Calu3 (cell line): ENCODE measurements around the gene PLXNB2. TPM values are rescaled to one million over a fixed set of nuclear protein-coding genes. Genes with fewer than 3 reads are reported as not detected.

Experiments used
- BruUV-seq: library from RNA; stranded (reverse); fragments of 400-500 nt; replicated peaks from 2 replicates; lab custom pipeline; 2021; lab: Mats Ljungman, UMichigan
- CTCF ChIA-PET: fragments of 300-600 bp; sonication (Branson Sonifier 250); formaldehyde crosslinking; loops from one replicate; lab custom pipeline; 2022; ENCODE audit warnings: antibody characterized with exemption; lab: Charles Lee
- DNase-seq: peaks from one replicate; pipeline ENCODE4 v3.0.0; 2022
- H3K27ac Mint-ChIP-seq: one replicate; pipeline ENCODE4 v1.8.0; 2022; ENCODE audit warnings: mixed read lengths; ENCODE audit not compliant: unreplicated experiment
- H3K27me3 Mint-ChIP-seq: one replicate; pipeline ENCODE4 v1.8.0; 2022; ENCODE audit warnings: mixed read lengths; ENCODE audit not compliant: unreplicated experiment
- H3K36me3 Mint-ChIP-seq: one replicate; pipeline ENCODE4 v1.8.0; 2022; ENCODE audit warnings: mild to moderate bottlenecking, moderate library complexity, mixed read lengths; ENCODE audit not compliant: insufficient read depth, unreplicated experiment
- H3K4me1 Mint-ChIP-seq: one replicate; pipeline ENCODE4 v1.8.0; 2022; ENCODE audit warnings: mild to moderate bottlenecking, low read depth, mixed read lengths; ENCODE audit not compliant: unreplicated experiment
- H3K4me3 Mint-ChIP-seq: one replicate; pipeline ENCODE4 v1.8.0; 2022; ENCODE audit warnings: mild to moderate bottlenecking, low read depth, moderate library complexity, mixed read lengths; ENCODE audit not compliant: unreplicated experiment
- H3K9me3 Mint-ChIP-seq: one replicate; pipeline ENCODE4 v1.8.0; 2022; ENCODE audit warnings: low read depth, mixed read lengths; ENCODE audit not compliant: unreplicated experiment
- intact Hi-C: fragments of 100-400 bp; cut with micrococcal nuclease; formaldehyde crosslinking; loops from one replicate; pipeline ENCODE4 v1.10.0; 2022; ENCODE audit not compliant: unreplicated experiment
- total RNA-seq: library from RNA; stranded (reverse); gene quantifications from 2 replicates; pipeline ENCODE4 v1.2.3, GENCODE V29; 2022
- TF ChIP-seq, protein P1 (sequence below): fragments of 200-600 bp; IDR thresholded peaks from one replicate; pipeline ENCODE4 v1.8.0; 2022; ENCODE audit warnings: antibody characterized with exemption; ENCODE audit not compliant: unreplicated experiment

PLXNB2 gene
- total RNA-seq, 1 experiment from 2014 or later = 298 TPM

DNA sequence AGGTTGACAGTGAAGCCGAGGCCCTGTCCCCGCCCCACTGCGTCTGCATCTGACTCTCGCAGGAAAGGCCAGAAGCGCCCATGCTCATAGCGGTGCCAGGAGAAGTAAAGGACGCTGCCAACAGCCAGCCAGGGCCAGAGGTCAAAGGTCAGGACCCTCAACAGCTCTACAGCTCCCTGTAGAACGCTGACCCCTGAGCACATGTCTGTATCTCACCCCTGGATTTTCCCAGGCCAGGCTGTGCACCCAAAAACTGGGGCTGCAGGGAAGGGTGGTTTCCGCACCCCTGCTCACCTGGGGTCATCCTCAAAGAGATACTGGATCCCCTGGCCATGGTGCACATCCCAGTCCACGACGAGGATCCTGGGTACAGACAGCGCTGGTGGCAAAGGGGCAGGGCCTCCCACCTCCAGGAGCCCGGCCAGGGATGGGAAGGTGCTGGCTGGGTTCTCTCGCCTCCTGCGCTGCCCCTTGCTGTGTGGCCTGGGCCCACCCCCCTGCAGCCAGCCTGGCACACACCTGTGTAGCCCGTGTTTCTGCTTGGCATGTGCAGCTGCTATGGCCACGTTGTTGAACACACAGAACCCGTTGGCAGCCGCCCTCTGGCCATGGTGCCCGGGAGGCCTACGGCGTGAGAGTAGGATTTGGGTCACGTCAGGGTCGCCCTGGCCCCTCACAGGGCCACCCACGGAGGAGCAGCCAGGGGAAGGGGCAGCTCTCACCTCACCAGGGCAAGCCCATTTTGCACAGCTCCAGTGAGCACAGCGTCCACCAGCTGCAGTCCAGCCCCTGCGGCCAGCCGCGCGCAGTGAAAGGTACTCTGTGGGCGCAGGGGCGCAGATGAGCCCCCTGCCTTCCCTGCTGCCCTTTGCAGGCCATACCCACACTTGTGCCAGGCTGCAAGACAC, 57.9 kb downstream of the PLXNB2 start:
- no peak for DNase-seq
- H3K4me1 Mint-ChIP-seq = no peaks in the 10 kb centered on the region
- intact Hi-C loops = no loop called here
- no peaks in the 10 kb centered on the region for H3K27me3 Mint-ChIP-seq
- H3K36me3 Mint-ChIP-seq = peaks cover 69% of the 10 kb centered on the region
- H3K9me3 Mint-ChIP-seq = no peaks in the 10 kb centered on the region
- BruUV-seq = no TSS peak
- H3K27ac Mint-ChIP-seq = no peak overlapping the region
- H3K4me3 Mint-ChIP-seq = peak overlapping the region; percentile 70
- CTCF ChIA-PET = interaction anchor here (0.6 to 1.0 kb wide), 2 partner anchors 22 to 263 kb away, joined by 4 to 6 read pairs; no protein-coding TSS in a partner anchor
- TF ChIP-seq, protein P1, sequence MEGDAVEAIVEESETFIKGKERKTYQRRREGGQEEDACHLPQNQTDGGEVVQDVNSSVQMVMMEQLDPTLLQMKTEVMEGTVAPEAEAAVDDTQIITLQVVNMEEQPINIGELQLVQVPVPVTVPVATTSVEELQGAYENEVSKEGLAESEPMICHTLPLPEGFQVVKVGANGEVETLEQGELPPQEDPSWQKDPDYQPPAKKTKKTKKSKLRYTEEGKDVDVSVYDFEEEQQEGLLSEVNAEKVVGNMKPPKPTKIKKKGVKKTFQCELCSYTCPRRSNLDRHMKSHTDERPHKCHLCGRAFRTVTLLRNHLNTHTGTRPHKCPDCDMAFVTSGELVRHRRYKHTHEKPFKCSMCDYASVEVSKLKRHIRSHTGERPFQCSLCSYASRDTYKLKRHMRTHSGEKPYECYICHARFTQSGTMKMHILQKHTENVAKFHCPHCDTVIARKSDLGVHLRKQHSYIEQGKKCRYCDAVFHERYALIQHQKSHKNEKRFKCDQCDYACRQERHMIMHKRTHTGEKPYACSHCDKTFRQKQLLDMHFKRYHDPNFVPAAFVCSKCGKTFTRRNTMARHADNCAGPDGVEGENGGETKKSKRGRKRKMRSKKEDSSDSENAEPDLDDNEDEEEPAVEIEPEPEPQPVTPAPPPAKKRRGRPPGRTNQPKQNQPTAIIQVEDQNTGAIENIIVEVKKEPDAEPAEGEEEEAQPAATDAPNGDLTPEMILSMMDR = no peak

DNA sequence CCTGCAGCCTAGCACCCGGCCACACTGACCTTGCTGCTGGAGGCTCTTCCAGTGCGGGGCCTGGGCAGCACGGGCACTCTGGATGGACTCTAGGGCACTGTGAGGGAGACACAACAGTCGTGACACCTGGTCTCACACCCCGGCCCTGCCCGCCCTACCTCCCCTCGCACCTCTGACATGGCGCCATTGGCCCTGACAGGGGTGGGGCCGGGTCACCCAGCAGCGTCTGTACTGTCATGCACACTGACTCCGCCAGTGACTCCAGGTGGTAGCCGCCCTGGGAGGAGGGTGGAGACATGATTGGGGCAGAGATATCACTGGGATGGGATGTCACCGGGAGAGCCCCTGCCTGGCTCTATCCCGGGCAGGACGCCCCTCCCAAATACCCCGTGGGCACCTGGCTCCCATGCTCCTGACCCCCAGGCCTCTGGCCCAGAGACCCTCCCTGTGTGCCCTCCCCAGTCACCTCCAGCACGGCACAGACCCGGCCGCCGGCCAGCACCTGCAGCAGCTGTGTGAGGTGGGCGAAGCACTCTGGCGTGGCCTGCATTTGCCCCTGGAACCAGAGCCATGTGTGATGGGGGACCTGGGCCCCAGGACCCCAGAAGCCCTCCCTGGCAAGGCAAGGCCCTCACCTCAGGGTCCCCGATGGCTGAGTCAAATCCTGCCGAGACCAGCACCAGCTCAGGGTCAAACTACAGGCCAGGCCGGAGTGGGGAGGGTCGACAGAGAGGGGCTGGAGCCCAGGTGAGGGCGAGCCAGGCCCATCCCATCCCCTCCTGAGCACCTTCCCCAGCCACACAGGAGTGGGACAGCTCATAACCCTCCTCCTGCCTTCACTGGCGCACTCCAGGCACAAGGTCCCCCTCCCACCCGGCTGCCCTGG, 59.0 kb downstream of the PLXNB2 start:
- Mint-ChIP-seq H3K4me3 (peak overlapping the region; percentile 9), H3K27ac (no peak overlapping the region), H3K4me1 (no peaks in the 10 kb centered on the region), H3K27me3 (no peaks in the 10 kb centered on the region), H3K9me3 (no peaks in the 10 kb centered on the region), H3K36me3 (peaks cover 76% of the 10 kb centered on the region)
- TF ChIP-seq, protein P1 = no peak
- DNase-seq = no peak
- no TSS peak for BruUV-seq
- intact Hi-C loops = no loop called here
- CTCF ChIA-PET = no interaction called here

DNA sequence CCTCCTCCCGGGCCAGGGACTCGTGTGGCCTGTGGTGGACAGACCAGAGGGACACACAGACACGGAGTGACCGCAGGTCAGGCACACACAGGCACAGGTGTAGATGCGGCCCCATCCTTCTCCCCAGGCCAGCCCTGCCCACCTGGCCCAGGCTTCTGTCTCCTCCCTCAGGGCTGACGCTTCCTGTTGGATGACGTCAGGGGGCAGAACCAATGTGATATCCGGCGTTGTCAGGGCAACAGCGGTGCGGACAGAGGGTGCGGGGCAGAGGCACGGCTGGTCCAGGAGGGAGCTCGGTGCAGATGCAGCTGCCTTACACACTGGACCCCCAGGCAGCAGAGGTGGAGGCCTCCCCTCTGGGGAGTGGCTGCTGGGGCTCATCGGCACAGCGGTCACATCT, 59.7 kb downstream of the PLXNB2 start:
- DNase-seq = no peak
- BruUV-seq = no TSS peak
- H3K4me3 Mint-ChIP-seq = peak overlapping the region; percentile 9
- TF ChIP-seq, protein P1 = no peak
- H3K36me3 Mint-ChIP-seq = peaks cover 83% of the 10 kb centered on the region
- no peaks in the 10 kb centered on the region for H3K4me1 Mint-ChIP-seq
- no peaks in the 10 kb centered on the region for H3K9me3 Mint-ChIP-seq
- intact Hi-C loops = no loop called here
- CTCF ChIA-PET = no interaction called here
- H3K27me3 Mint-ChIP-seq = no peaks in the 10 kb centered on the region
- no peak overlapping the region for H3K27ac Mint-ChIP-seq
